COLO829 (cell line): ENCODE measurements around the gene GFRA1.

ENCODE experiments used
- DNase-seq: peaks from one replicate; pipeline ENCODE4 v3.0.0; 2012; ENCODE audit warnings: low spot score

Gene GFRA1

DNA sequence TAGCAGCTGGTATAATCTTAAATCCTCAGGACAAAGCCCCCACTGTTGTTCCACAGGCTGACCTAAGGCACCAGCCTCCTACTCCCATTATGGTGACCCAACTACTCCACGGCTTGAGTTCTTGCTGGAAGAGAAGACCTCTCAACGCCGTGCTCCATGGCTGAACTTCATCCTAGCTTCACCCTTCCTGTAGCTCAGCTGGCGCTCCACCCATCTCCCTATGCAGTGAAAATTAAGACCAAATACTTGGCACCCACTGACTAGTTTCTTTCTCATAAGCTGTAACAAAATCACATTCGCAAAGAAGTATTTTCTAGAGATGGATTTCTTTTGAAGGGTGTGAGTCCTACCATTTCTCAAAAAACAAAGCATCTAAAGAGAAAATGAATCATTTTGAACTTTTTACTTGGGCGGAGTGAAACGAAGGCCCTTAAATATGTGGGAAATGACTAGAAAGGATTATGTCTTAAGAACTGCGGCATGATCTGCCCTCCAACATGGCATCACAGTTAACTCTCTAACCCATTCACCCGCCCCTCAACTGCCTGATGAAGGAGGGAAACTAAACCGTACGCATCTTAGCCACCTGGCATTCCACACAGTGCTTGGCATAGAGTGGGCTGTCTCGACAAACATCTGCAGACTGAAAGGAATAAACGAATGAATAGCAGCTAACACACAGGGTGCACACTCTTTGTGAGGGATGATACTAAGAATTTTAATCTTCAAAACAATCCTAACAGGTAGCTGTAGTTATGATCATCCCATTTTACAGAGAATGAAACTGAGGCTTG lies 32.7 kb downstream of the GFRA1 start:
- no peak for DNase-seq

- DNase-seq = no peak
These were observed 33.8 kb downstream of the GFRA1 start for GRCh38 chr10:116239229-116239628.

DNA sequence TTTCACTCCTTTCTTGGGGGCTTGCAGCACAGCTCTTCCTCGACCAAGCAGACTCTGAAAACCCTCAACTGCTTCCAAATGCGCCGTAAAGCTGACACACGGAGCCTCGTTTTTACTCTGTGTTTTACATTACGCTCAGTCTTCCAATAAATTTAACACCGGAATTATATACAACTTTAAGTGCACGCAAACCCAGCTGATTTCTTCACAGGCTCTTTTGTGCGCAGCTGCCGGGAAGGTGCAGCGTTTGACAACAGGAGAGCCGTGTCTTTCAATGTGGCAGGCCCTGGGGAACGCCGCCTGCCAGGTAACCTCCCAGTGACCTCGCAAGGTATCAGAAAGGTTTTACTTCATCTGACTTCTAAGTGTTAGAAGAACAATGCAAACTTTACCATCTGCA lies 35.0 kb downstream of the GFRA1 start:
- no peak for DNase-seq

- DNase-seq = no peak
These were observed 35.7 kb downstream of the GFRA1 start for GRCh38 chr10:116237260-116237659.

- DNase-seq = no peak
These were observed 39.8 kb downstream of the GFRA1 start for GRCh38 chr10:116233230-116233629.

DNA sequence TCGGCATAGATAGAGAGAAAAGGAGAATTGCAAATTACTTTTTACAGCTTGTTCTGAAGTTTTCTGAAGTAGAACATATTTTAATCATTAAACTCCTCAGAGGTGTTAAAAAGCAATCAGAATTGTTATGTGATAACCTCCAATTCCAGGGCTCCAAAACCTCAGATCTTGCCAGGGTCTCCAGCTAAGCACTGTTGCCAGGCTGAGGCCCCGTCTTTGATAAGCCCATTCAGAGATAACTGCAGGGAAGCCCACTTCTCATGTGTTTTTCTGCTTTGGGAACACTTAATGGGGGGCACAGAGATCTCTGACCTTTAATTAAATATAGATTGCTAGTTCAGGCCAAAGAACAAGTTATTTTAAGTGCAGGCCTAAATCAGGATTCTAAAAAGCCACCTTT lies 40.4 kb downstream of the GFRA1 start:
- DNase-seq = no peak

DNA sequence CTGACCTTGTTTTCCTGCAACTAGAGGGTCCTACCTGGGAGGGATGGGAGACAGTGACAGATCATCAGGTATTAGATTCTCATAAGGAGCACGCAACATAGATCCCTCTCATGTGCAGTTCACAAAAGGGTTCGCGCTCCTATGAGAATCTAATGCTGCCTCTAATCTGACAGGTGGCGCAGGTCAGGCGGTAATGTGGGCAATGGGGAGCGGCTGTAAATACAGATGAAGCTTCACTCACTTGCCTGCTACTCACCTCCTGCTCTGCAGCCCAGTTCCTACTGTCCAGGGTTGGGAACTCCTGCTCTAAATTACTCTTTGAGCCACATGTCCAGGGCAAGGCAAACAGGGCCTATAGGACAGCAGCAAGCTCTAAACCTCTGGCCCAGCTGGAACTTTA lies 46.2 kb downstream of the GFRA1 start:
- no peak for DNase-seq

DNA sequence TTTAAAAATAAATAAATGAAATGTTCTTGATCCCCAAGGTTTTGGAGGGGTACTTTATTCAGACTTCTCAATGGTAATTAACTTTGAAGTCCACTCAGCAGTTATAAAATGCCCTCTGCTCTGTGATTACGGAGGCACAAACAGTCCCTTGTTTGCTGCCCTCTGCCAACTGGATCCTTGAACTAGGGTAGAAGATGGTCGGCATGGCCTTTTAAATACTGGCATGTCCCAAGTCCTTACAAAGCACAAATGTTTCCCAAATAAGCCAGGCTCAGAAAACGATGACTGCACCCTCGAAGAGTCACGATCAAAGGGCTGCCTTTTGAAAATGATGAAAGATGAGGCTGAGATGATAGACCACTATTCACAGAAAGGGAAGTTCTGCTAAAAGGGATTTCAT lies 47.0 kb downstream of the GFRA1 start:
- DNase-seq = no peak

- no peak for DNase-seq
These were observed 49.7 kb downstream of the GFRA1 start for GRCh38 chr10:116223289-116223688.

GRCh38 chr10:116221053-116221452 lies 52.0 kb downstream of the GFRA1 start:
- DNase-seq = no peak

DNA sequence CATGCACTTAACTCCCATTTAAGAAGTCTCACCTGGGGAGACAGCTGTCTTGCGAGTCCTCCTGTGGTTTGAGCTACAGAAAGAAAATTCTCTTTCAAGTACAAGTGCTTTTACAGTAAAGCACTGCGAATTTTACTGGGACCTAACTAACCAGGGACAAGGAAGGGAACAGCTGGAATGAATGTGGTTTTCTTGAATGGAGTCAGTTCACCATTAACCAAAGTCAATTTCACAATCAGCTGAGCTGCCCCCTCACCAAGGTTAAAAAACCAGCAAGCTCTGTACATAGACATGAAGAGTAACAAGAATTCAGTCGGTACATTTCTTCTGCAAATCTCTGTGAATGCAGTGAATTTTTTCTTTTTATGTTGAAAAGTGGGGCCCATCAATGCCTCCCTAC lies 56.3 kb downstream of the GFRA1 start:
- DNase-seq = no peak

- DNase-seq = peak; percentile 88
These were observed 57.4 kb downstream of the GFRA1 start for GRCh38 chr10:116215651-116216050.

DNA sequence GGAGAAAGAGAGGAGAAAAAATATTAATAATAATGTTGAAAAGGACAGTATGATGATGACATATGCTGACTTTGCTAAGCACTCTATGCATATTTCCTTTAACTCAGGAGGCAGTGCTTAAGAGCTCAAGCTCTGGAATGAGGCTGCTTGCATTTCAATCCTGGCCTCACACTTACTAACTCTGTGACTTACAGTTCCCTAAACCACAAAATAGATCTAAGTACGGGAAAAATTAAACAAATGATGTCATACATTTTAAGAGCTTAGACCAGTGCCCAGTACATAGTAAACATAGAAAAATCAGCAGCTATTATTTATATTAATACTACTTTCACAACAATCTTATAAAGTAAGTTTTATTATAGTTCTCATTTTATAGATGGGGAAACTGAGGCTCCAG lies 61.3 kb downstream of the GFRA1 start:
- no peak for DNase-seq

GRCh38 chr10:116210588-116211346 lies 62.2 kb downstream of the GFRA1 start:
- no peak for DNase-seq

GRCh38 chr10:116209781-116210180 lies 63.2 kb downstream of the GFRA1 start:
- no peak for DNase-seq

GRCh38 chr10:116208956-116209567 lies 63.9 kb downstream of the GFRA1 start:
- no peak for DNase-seq

DNA sequence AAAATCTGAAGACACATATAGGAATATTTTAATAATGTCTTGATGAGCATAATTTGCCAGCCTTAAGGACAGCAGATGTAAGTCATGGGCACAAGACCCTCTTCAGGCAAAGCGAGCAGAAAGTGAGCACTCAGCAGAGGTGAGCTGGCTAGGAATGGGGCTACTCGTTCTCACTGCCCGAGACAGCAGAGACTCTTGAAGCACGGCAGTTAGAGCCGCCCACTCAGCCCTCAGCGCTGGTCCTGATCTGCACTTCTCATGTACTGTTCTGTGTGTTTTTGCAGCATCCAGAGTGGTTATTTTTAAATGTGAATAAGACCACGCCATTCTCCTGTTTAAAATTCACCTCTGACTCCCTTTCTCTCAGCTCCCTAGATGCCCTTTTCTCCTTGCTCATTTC lies 65.3 kb downstream of the GFRA1 start:
- no peak for DNase-seq

GRCh38 chr10:116203661-116204060 lies 69.3 kb downstream of the GFRA1 start:
- DNase-seq = no peak

- DNase-seq = no peak
These were observed 71.2 kb downstream of the GFRA1 start for GRCh38 chr10:116201670-116202430.

DNA sequence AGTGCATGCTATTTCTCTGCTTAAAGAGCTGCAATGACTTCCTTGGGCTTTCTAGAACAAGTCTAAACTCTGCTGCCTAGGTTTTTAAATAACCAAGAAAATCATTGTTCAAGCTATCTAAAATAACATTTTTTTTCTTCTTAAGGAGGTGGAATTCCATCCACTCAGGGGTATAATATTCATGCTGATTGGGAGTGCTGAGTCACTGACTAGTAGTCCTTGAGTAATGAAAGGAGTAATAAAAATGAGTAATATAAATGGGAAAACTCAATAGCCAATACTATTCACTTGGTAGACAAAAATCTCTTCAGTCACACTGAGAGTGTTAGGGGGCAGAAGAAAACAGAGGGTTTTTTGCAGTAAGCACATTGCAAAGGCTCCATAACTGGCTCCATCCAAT lies 72.0 kb downstream of the GFRA1 start:
- DNase-seq = no peak

DNA sequence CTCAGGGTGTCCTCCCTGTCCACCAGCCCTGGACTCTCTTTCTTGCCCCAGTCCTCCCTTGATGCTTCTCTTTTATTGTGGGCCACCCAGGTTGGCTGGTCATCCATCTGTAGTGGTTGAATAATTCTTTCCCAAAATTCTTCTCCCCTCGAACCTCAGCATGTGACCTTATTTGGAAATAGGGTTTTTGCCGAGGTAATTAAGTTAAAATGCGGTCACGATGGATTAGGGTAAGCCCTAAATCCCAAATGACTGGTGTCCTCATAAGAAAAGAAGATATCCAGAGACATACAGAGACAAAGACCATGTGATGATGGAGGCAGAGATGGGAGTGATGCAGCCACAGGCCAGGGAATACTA lies 74.3 kb downstream of the GFRA1 start:
- DNase-seq = no peak

DNA sequence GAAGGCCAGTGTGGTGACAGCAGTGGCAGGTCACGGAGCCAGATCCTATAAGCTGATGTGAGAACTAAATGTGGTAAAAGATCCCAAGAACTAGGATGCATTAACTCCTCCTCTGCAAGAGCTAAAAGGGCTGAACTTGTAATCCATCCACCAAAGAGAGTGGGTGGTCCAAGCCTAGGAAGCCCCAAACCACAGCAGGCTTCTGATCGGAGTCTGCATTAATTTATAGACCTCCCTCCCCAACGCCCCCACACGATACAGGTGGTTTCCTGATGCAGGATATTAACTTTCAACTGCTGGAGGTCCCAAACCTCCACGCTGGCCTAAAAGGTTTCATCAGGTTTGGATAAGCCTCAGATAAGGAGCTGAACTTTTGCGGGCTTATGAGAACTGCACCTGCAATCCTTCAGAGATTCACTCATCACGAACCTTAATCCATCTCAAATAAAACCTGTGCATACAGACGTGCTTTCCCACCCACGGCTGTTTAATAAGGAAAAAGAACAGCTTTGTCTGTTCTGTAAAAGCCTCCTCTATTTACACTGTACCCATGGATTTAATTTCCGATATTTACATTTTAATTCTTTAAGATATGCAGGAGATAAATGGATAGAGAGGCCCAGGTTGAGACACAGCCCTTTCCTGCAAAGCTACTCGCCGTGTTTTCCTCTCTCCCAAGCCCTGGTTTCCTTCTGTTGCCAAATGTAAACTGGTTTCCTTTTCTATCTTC lies 74.9 kb downstream of the GFRA1 start:
- no peak for DNase-seq
